H9 (cell line): ENCODE results near the gene FSIP1. TPM values are rescaled to one million over a fixed set of nuclear protein-coding genes. Genes with fewer than 3 reads are reported as not detected.

Experiments used
- DNase-seq: peaks from one replicate; pipeline ENCODE4 v3.0.0-alpha.2; 2017
- H2AFZ ChIP-seq: one replicate; pipeline ENCODE4 v1.6.1; 2013; ENCODE audit warnings: mild to moderate bottlenecking, low read length, control low read depth, moderate library complexity
- H2AK5ac ChIP-seq: 2 replicates; pipeline ENCODE4 v1.6.1; 2013; ENCODE audit warnings: low read length, control low read depth, mixed read lengths; ENCODE audit not compliant: insufficient read length
- H2BK120ac ChIP-seq: one replicate; pipeline ENCODE4 v1.6.1; 2013; ENCODE audit warnings: low read depth, mild to moderate bottlenecking, low read length, control low read depth, inconsistent platforms; ENCODE audit not compliant: poor library complexity, severe bottlenecking
- H2BK12ac ChIP-seq: 2 replicates; pipeline ENCODE4 v1.6.1; 2013; ENCODE audit warnings: low read length, control low read depth, mixed read lengths, low read depth; ENCODE audit not compliant: insufficient read length
- H2BK15ac ChIP-seq: 2 replicates; pipeline ENCODE4 v1.6.1; 2013; ENCODE audit warnings: low read depth, low read length, control low read depth
- H2BK20ac ChIP-seq: one replicate; pipeline ENCODE4 v1.6.1; 2013; ENCODE audit warnings: low read depth, mild to moderate bottlenecking, low read length, control low read depth, inconsistent platforms; ENCODE audit not compliant: poor library complexity, severe bottlenecking
- H2BK5ac ChIP-seq: 2 replicates; pipeline ENCODE4 v1.6.1; 2013; ENCODE audit warnings: low read length, control low read depth, mixed read lengths; ENCODE audit not compliant: insufficient read length
- H3K14ac ChIP-seq: 2 replicates; pipeline ENCODE4 v1.6.1; 2013; ENCODE audit warnings: low read length, control low read depth; ENCODE audit not compliant: insufficient read depth
- H3K18ac ChIP-seq: 2 replicates; pipeline ENCODE4 v1.6.1; 2013; ENCODE audit warnings: low read depth, mild to moderate bottlenecking, mixed read lengths, low read length, control low read depth; ENCODE audit not compliant: insufficient read length
- H3K23ac ChIP-seq: 2 replicates; pipeline ENCODE4 v1.6.1; 2013; ENCODE audit warnings: low read length, control low read depth, mixed read lengths, low read depth; ENCODE audit not compliant: insufficient read length
- H3K23me2 ChIP-seq: 2 replicates; pipeline ENCODE4 v1.6.1; 2013; ENCODE audit warnings: low read depth, mild to moderate bottlenecking, mixed read lengths, low read length, control low read depth; ENCODE audit not compliant: insufficient read length, poor library complexity, severe bottlenecking
- H3K27ac ChIP-seq: 2 replicates; pipeline ENCODE4 v1.5.1; 2013; ENCODE audit warnings: low read length, control low read depth, mixed read lengths, low read depth; ENCODE audit not compliant: insufficient read length
- H3K27me3 ChIP-seq: 2 replicates; pipeline ENCODE4 v1.6.1; 2013; ENCODE audit warnings: low read length, control low read depth, inconsistent platforms; ENCODE audit not compliant: insufficient read depth
- H3K4ac ChIP-seq: 2 replicates; pipeline ENCODE4 v1.6.1; 2013; ENCODE audit warnings: low read depth, mild to moderate bottlenecking, control low read depth, inconsistent platforms, low read length, moderate library complexity
- H3K4me1 ChIP-seq: 2 replicates; pipeline ENCODE4 v1.6.1; 2013; ENCODE audit warnings: low read length, control low read depth, inconsistent platforms; ENCODE audit not compliant: insufficient read depth
- H3K4me2 ChIP-seq: 2 replicates; pipeline ENCODE4 v1.6.1; 2013; ENCODE audit warnings: low read length, control low read depth, mixed read lengths; ENCODE audit not compliant: insufficient read length, insufficient read depth
- H3K56ac ChIP-seq: 2 replicates; pipeline ENCODE4 v1.6.1; 2013; ENCODE audit warnings: low read depth, mild to moderate bottlenecking, mixed read lengths, low read length, control low read depth; ENCODE audit not compliant: insufficient read length
- H3K79me1 ChIP-seq: 2 replicates; pipeline ENCODE4 v1.6.1; 2013; ENCODE audit warnings: low read depth, mild to moderate bottlenecking, moderate library complexity, low read length, control low read depth, inconsistent platforms; ENCODE audit not compliant: insufficient read depth, poor library complexity, severe bottlenecking
- H3K79me2 ChIP-seq: 2 replicates; pipeline ENCODE4 v1.6.1; 2013; ENCODE audit warnings: low read length, control low read depth, inconsistent platforms; ENCODE audit not compliant: insufficient read depth
- H3K9ac ChIP-seq: 2 replicates; pipeline ENCODE4 v1.6.1; 2013; ENCODE audit warnings: low read length, control low read depth, mixed read lengths; ENCODE audit not compliant: insufficient read length; ENCODE audit errors: extremely low read depth
- H3K9me3 ChIP-seq: one replicate; pipeline ENCODE4 v1.6.1; 2013; ENCODE audit warnings: low read depth, low read length, inconsistent platforms; ENCODE audit not compliant: control insufficient read depth
- H3T11ph ChIP-seq: one replicate; pipeline ENCODE4 v1.6.1; 2013; ENCODE audit warnings: mild to moderate bottlenecking, low read length, control low read depth, inconsistent platforms
- H4K20me1 ChIP-seq: one replicate; pipeline ENCODE4 v1.6.1; 2013; ENCODE audit not compliant: control insufficient read depth, insufficient read length, insufficient read depth
- H4K5ac ChIP-seq: 2 replicates; pipeline ENCODE4 v1.6.1; 2013; ENCODE audit warnings: low read depth, mild to moderate bottlenecking, mixed read lengths, low read length, control low read depth; ENCODE audit not compliant: insufficient read length
- H4K8ac ChIP-seq: replicated peaks from 2 replicates; pipeline ENCODE4 v1.6.1; 2013; ENCODE audit warnings: low read length, control low read depth, mixed read lengths, low read depth; ENCODE audit not compliant: insufficient read length
- H4K91ac ChIP-seq: 2 replicates; pipeline ENCODE4 v1.6.1; 2013; ENCODE audit warnings: low read depth, mild to moderate bottlenecking, moderate library complexity, mixed read lengths, low read length, control low read depth; ENCODE audit not compliant: insufficient read length
- H3K27ac Mint-ChIP-seq, 3 experiments: 2 replicates in 2 of 3; 3 replicates in 1 of 3; pipeline ENCODE4 v1.8.0; 2020 to 2021; ENCODE audit warnings: mixed read lengths in 3 of 3, mild to moderate bottlenecking in 1 of 3, moderate library complexity in 1 of 3
- H3K27me3 Mint-ChIP-seq: 2 replicates; pipeline ENCODE4 v1.8.0; 2021; ENCODE audit warnings: low read depth, mild to moderate bottlenecking, moderate library complexity, mixed read lengths
- H3K36me3 Mint-ChIP-seq, 3 experiments: 2 replicates in 2 of 3; 3 replicates in 1 of 3; pipeline ENCODE4 v1.8.0; 2020 to 2021; ENCODE audit warnings: low read depth in 3 of 3, mixed read lengths in 3 of 3; ENCODE audit not compliant: insufficient read depth in 1 of 3
- H3K4me1 Mint-ChIP-seq, 2 experiments: 2 replicates each; pipeline ENCODE4 v1.8.0; 2020; ENCODE audit warnings: mixed read lengths in 2 of 2
- H3K4me3 Mint-ChIP-seq, 2 experiments: 2 replicates in 1 of 2; 3 replicates in 1 of 2; pipeline ENCODE4 v1.8.0; 2020 to 2021; ENCODE audit warnings: mild to moderate bottlenecking in 2 of 2, mixed read lengths in 2 of 2, moderate library complexity in 1 of 2
- H3K9me3 Mint-ChIP-seq, 2 experiments: 2 replicates in 1 of 2; 3 replicates in 1 of 2; pipeline ENCODE4 v1.8.0; 2020; ENCODE audit warnings: mild to moderate bottlenecking in 2 of 2, mixed read lengths in 2 of 2, moderate library complexity in 1 of 2
- CTCF ChIP-seq: fragments of 200-600 bp; sonication (generic); conservative IDR thresholded peaks from 3 replicates; pipeline ENCODE4 v1.8.0; 2021; ENCODE audit warnings: antibody characterized with exemption, mild to moderate bottlenecking
- WGBS: extraction: QIAGEN DNeasy Blood & Tissue Kit; methylation state at CpG from one replicate; pipeline ENCODE4 v1.1.7; 2013; ENCODE audit warnings: missing lambda C conversion rate, low lambda C conversion rate, mixed read lengths; ENCODE audit not compliant: insufficient read length; ENCODE audit errors: extremely low coverage; 5-methylcytosine and 5-hydroxymethylcytosine counted together
- total RNA-seq: library from RNA; stranded (reverse); gene quantifications from 2 replicates; pipeline ENCODE4 v1.2.1, GENCODE V29; 2021

Gene FSIP1
- total RNA-seq, 1 experiment from 2014 or later: 0.96 TPM

GRCh38 chr15:39828374-39828931 is 45.8 kb upstream of the FSIP1 start:
- H3K4me1 Mint-ChIP-seq: peaks cover 43 to 59% of the 10 kb centered on the region in 2 experiments
- Histone ChIP-seq H4K8ac (no peak overlapping the region), H3K27me3 (no peaks in the 10 kb centered on the region), H3K4ac (no peak overlapping the region), H3K23me2 (no peaks in the 10 kb centered on the region), H3K4me1 (peaks cover 6% of the 10 kb centered on the region), H3K23ac (no peak overlapping the region), H2AFZ (no peak overlapping the region), H3K79me2 (peaks cover 30% of the 10 kb centered on the region; the same call in 1 of the 2 replicates), H3K9me3 (no peaks in the 10 kb centered on the region), H2BK5ac (no peak overlapping the region), H4K5ac (no peak overlapping the region), H3K4me2 (no peak overlapping the region), H3K14ac (no peak overlapping the region), H4K91ac (no peak overlapping the region), H3K56ac (no peak overlapping the region), H3K18ac (no peak overlapping the region), H3K9ac (no peak overlapping the region), H2BK15ac (no peak overlapping the region), H2AK5ac (no peak overlapping the region), H2BK120ac (no peak overlapping the region), H2BK12ac (no peak overlapping the region), H3K27ac (no peak overlapping the region), H2BK20ac (no peak overlapping the region), H3K79me1 (peaks cover 8% of the 10 kb centered on the region), H4K20me1 (no peaks in the 10 kb centered on the region), H3T11ph (no peak overlapping the region)
- peak overlapping the region in 2 of 3 experiments; percentile 44 to 65; a peak in 4 of 7 replicates for H3K27ac Mint-ChIP-seq
- TF ChIP-seq CTCF: no peak
- no peak for DNase-seq
- H3K9me3 Mint-ChIP-seq: peaks cover 5 to 8% of the 10 kb centered on the region in 2 experiments; a peak in 4 of 5 replicates
- H3K4me3 Mint-ChIP-seq: no peak overlapping the region
- peaks cover 16 to 28% (median 25%) of the 10 kb centered on the region in 3 experiments for H3K36me3 Mint-ChIP-seq
- H3K27me3 Mint-ChIP-seq: no peaks in the 10 kb centered on the region; the same call in 1 of the 2 replicates
- WGBS: no CpG with 5 or more reads among the region's 6 CpGs
